IMR-90 (cell line): ENCODE data around the gene TPSAB1.

Experiments used
- POLR2A ChIP-seq: IDR thresholded peaks from 2 replicates; pipeline ENCODE4 v1.6.1; 2012; ENCODE audit warnings: mild to moderate bottlenecking, low read depth, low read length
- TF ChIP-seq, protein P1 (sequence below): conservative IDR thresholded peaks from 2 replicates; pipeline ENCODE4 v1.5.1; 2012; ENCODE audit warnings: mild to moderate bottlenecking, low read depth, low read length, improper control_type of control experiment

DNA sequence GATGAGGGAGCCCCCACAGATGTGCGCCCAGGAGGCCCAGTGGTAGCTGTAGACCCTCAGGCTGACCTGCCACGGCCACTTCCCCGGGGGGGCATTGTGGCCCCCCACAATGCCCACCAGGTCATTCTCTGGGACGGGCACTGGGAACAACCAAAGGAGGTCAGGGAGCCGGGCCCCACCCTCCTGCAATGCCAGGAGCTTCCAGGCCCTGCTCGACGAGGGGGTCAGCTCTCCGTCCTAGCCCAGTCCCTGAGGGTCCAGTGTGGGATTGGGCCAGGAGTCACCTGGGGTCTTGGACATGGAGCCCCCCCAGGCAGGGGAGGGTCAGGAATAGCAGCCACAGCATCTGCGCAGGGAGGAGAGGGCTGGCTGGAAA lies 22.3 kb downstream of the TPSAB1 start:
- TF ChIP-seq POLR2A = no peak
- TF ChIP-seq, protein P1, sequence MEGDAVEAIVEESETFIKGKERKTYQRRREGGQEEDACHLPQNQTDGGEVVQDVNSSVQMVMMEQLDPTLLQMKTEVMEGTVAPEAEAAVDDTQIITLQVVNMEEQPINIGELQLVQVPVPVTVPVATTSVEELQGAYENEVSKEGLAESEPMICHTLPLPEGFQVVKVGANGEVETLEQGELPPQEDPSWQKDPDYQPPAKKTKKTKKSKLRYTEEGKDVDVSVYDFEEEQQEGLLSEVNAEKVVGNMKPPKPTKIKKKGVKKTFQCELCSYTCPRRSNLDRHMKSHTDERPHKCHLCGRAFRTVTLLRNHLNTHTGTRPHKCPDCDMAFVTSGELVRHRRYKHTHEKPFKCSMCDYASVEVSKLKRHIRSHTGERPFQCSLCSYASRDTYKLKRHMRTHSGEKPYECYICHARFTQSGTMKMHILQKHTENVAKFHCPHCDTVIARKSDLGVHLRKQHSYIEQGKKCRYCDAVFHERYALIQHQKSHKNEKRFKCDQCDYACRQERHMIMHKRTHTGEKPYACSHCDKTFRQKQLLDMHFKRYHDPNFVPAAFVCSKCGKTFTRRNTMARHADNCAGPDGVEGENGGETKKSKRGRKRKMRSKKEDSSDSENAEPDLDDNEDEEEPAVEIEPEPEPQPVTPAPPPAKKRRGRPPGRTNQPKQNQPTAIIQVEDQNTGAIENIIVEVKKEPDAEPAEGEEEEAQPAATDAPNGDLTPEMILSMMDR = no peak
